Karpas-422 (cell line): ENCODE data around the gene RBM42. TPM values are rescaled to one million over a fixed set of nuclear protein-coding genes. Genes with fewer than 3 reads are reported as not detected.
"Not testable (repeated sequence)": the region's sequence is repeated elsewhere in the genome, so short reads cannot be mapped to it uniquely, and the experiment has no call there.

Experiments used
- DNase-seq: peaks from one replicate; pipeline ENCODE4 v3.0.0-alpha.2; 2015
- H2AFZ ChIP-seq: fragments of 200-600 bp; sonication (generic); 2 replicates; pipeline ENCODE4 v1.6.1; 2014; ENCODE audit warnings: antibody characterized with exemption, low read length, mixed read lengths
- H3K27ac ChIP-seq: fragments of 200-600 bp; sonication (generic); 2 replicates; pipeline ENCODE4 v1.5.1; 2014; ENCODE audit warnings: mild to moderate bottlenecking, low read length, moderate library complexity
- H3K27me3 ChIP-seq: fragments of 200-600 bp; sonication (generic); 2 replicates; pipeline ENCODE4 v1.6.1; 2014; ENCODE audit warnings: low read length, mixed read lengths
- H3K36me3 ChIP-seq: fragments of 200-600 bp; sonication (generic); 2 replicates; pipeline ENCODE4 v1.6.1; 2014; ENCODE audit warnings: low read length, mixed read lengths; ENCODE audit not compliant: insufficient read depth
- H3K4me1 ChIP-seq: fragments of 200-600 bp; sonication (generic); 2 replicates; pipeline ENCODE4 v1.6.1; 2014; ENCODE audit warnings: mild to moderate bottlenecking, low read length, mixed read lengths
- H3K4me2 ChIP-seq: fragments of 200-600 bp; sonication (generic); 2 replicates; pipeline ENCODE4 v1.6.1; 2014; ENCODE audit warnings: low read length, low read depth, mild to moderate bottlenecking; ENCODE audit not compliant: poor library complexity, severe bottlenecking
- H3K4me3 ChIP-seq: fragments of 200-600 bp; sonication (generic); 2 replicates; pipeline ENCODE4 v1.5.1; 2014; ENCODE audit warnings: mild to moderate bottlenecking, antibody characterized with exemption, low read length, mixed read lengths
- H3K79me2 ChIP-seq: fragments of 200-600 bp; sonication (generic); 2 replicates; pipeline ENCODE4 v1.6.1; 2014; ENCODE audit warnings: mild to moderate bottlenecking, low read length, mixed read lengths
- H3K9ac ChIP-seq: fragments of 200-600 bp; sonication (generic); 2 replicates; pipeline ENCODE4 v1.6.0; 2014; ENCODE audit warnings: low read length
- H3K9me2 ChIP-seq: fragments of 200-600 bp; sonication (generic), shearing (Covaris generic); replicated peaks from 2 replicates; pipeline ENCODE4 v1.6.0; 2014; ENCODE audit warnings: mild to moderate bottlenecking, low read length, moderate library complexity; ENCODE audit not compliant: insufficient read depth
- H3K9me3 ChIP-seq: fragments of 300-700, 200-600 bp; sonication (generic); 2 replicates; pipeline ENCODE4 v1.6.1; 2014; ENCODE audit warnings: low read length, mixed read lengths
- H4K20me1 ChIP-seq: fragments of 200-600 bp; sonication (generic); 2 replicates; pipeline ENCODE4 v1.6.1; 2014; ENCODE audit warnings: mild to moderate bottlenecking, antibody characterized with exemption, low read length, low read depth; ENCODE audit not compliant: insufficient read depth
- total RNA-seq: library from RNA; depleted of rRNA; stranded (reverse); fragments of >200 nt; shearing (Covaris generic); gene quantifications from 2 replicates; pipeline ENCODE4 v1.2.3, GENCODE V29; 2014; ENCODE audit warnings: low replicate concordance

Gene RBM42
- total RNA-seq, 1 experiment from 2014 or later = 36.9 TPM

DNA sequence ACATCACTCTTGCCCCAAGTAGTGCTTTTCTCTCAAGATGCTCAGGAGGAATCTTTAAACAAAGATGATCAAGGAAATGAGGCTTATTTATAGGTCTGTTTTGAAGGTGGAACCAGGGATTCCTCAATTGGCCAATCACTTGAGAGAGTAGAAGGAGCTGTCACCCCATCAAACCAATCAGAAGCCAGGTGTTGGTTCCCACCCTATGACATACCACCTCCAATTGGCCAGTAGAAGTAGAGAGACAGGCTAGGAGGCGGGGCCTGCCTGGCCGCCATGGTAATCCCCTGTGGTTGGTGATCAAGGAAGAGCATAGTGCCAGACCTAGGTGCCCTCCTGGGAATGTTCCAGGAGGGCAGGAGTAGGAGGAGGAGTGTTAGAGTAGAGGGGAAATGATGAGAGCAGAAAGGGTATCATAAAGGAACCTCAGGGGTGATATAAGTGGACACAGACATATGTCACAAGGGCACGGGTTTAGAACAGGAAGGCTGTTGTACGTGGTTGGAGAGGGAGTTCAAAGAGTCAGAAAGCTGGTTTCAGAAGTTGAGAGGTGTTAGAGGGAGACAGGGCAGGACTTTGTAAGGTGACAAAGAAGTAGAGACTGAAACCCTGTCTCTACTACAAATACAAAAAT lies 32.4 kb upstream of the RBM42 start:
- H3K9ac ChIP-seq = no peak overlapping the region
- H3K79me2 ChIP-seq = no peaks in the 10 kb centered on the region
- H3K9me3 ChIP-seq = no peaks in the 10 kb centered on the region
- no peaks in the 10 kb centered on the region for H3K4me1 ChIP-seq
- no peaks in the 10 kb centered on the region for H3K36me3 ChIP-seq
- H3K9me2 ChIP-seq = no peaks in the 10 kb centered on the region
- no peak overlapping the region for H3K4me2 ChIP-seq
- H3K27me3 ChIP-seq = no peaks in the 10 kb centered on the region
- no peaks in the 10 kb centered on the region for H4K20me1 ChIP-seq
- no peak overlapping the region for H3K4me3 ChIP-seq
- H3K27ac ChIP-seq = no peak overlapping the region
- DNase-seq = peak; percentile 79
- peak overlapping the region; percentile 45; the same call in 1 of the 2 replicates for H2AFZ ChIP-seq

DNA sequence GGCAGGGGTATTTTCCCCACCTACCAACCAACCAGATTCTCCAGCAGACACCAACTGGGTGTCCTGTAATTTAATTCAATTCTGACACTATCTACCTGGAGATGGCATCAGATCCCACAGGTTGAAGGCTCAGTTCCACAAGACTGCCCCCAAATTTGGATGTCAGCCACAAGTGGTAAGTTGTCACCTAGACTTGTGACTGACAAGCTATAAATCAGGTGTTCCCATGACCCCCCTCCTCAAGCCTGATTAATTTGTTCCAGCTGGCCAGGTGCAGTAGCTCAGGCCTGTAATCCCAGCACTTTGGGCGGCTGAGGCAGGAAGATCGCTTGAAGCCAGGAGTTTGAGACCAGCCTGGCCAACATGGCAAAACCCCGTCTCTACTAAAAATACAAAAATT lies 26.9 kb upstream of the RBM42 start:
- H3K79me2 ChIP-seq = no peaks in the 10 kb centered on the region
- no peak for DNase-seq
- H3K36me3 ChIP-seq = no peaks in the 10 kb centered on the region
- H4K20me1 ChIP-seq = no peaks in the 10 kb centered on the region
- no peaks in the 10 kb centered on the region for H3K27me3 ChIP-seq
- no peaks in the 10 kb centered on the region for H3K9me2 ChIP-seq
- no peak overlapping the region for H3K4me2 ChIP-seq
- H3K4me3 ChIP-seq = no peak overlapping the region
- H3K27ac ChIP-seq = no peak overlapping the region
- H3K9me3 ChIP-seq = 0 out of 2 replicates have a peak, but pooled peaks cover 4% of the 10 kb centered on the region
- no peak overlapping the region for H3K9ac ChIP-seq
- no peak overlapping the region for H2AFZ ChIP-seq
- H3K4me1 ChIP-seq = no peaks in the 10 kb centered on the region

GRCh38 chr19:35604436-35604835 lies 24.4 kb upstream of the RBM42 start:
- not testable (repeated sequence) for H4K20me1 ChIP-seq, H3K9me3 ChIP-seq, H3K9ac ChIP-seq, H3K36me3 ChIP-seq, H3K79me2 ChIP-seq, DNase-seq, H3K4me1 ChIP-seq, H3K27me3 ChIP-seq, H3K9me2 ChIP-seq, H3K4me2 ChIP-seq, H3K27ac ChIP-seq, H3K4me3 ChIP-seq, H2AFZ ChIP-seq

- not testable (repeated sequence) for H3K9me2 ChIP-seq, H3K36me3 ChIP-seq, H2AFZ ChIP-seq, H4K20me1 ChIP-seq, DNase-seq, H3K4me1 ChIP-seq, H3K9me3 ChIP-seq, H3K4me3 ChIP-seq, H3K27me3 ChIP-seq, H3K4me2 ChIP-seq, H3K79me2 ChIP-seq, H3K27ac ChIP-seq, H3K9ac ChIP-seq
Observed at GRCh38 chr19:35607170-35607569, 21.7 kb upstream of the RBM42 start.

DNA sequence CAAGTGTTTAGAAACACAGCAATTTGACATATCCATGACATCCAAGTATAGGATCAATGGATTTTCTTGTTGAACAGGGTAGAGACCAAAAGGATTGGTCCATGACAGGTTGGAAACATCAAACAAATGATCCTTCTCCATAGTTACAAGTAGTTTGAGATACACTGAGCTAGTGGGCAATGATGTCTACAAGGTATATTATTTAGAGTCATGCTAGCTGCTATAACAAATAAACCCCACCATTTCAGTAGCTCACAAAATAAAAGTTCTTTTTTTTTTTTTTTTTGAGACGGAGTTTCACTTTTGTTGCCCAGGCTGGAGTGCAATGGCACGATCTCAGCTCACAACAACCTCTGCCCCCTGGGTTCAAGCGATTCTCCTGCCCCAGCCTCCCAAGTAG lies 21.2 kb upstream of the RBM42 start:
- no peak overlapping the region for H3K4me2 ChIP-seq
- no peaks in the 10 kb centered on the region for H4K20me1 ChIP-seq
- H2AFZ ChIP-seq = no peak overlapping the region
- H3K4me3 ChIP-seq = no peak overlapping the region
- no peak overlapping the region for H3K9ac ChIP-seq
- H3K9me3 ChIP-seq = 0 out of 2 replicates have a peak, but pooled peaks cover 4% of the 10 kb centered on the region
- DNase-seq = no peak
- no peaks in the 10 kb centered on the region for H3K27me3 ChIP-seq
- H3K79me2 ChIP-seq = no peaks in the 10 kb centered on the region; the same call in 1 of the 2 replicates
- H3K36me3 ChIP-seq = no peaks in the 10 kb centered on the region
- no peaks in the 10 kb centered on the region for H3K9me2 ChIP-seq
- no peak overlapping the region for H3K27ac ChIP-seq
- peaks cover 7% of the 10 kb centered on the region for H3K4me1 ChIP-seq

GRCh38 chr19:35608251-35608650 lies 20.6 kb upstream of the RBM42 start:
- no peaks in the 10 kb centered on the region for H3K9me2 ChIP-seq

GRCh38 chr19:35609851-35610353 lies 18.9 kb upstream of the RBM42 start:
- Histone ChIP-seq H3K27me3 (no peaks in the 10 kb centered on the region), H3K4me2 (no peak overlapping the region), H3K9me3 (0 out of 2 replicates have a peak, but pooled peaks cover 4% of the 10 kb centered on the region), H3K9ac (no peak overlapping the region), H3K79me2 (peaks cover 14% of the 10 kb centered on the region), H4K20me1 (no peaks in the 10 kb centered on the region), H3K4me3 (no peak overlapping the region), H2AFZ (peak overlapping the region; percentile 34; the same call in 1 of the 2 replicates), H3K9me2 (no peaks in the 10 kb centered on the region), H3K4me1 (peaks cover 18% of the 10 kb centered on the region), H3K27ac (no peak overlapping the region), H3K36me3 (no peaks in the 10 kb centered on the region)
- no peak for DNase-seq

More at GRCh38 chr19:35608251-35608650, 20.6 kb upstream of the RBM42 start:
- Histone ChIP-seq H2AFZ (0 out of 2 replicates have a peak overlapping the region, but pooled peaks have one; percentile 25), H3K27me3 (no peaks in the 10 kb centered on the region), H3K4me3 (no peak overlapping the region), H3K79me2 (peaks cover 6% of the 10 kb centered on the region), H4K20me1 (no peaks in the 10 kb centered on the region), H3K9ac (no peak overlapping the region), H3K9me3 (0 out of 2 replicates have a peak, but pooled peaks cover 4% of the 10 kb centered on the region), H3K27ac (no peak overlapping the region), H3K4me2 (no peak overlapping the region), H3K36me3 (no peaks in the 10 kb centered on the region), H3K4me1 (peaks cover 11% of the 10 kb centered on the region)
- DNase-seq = peak; percentile 72

DNA sequence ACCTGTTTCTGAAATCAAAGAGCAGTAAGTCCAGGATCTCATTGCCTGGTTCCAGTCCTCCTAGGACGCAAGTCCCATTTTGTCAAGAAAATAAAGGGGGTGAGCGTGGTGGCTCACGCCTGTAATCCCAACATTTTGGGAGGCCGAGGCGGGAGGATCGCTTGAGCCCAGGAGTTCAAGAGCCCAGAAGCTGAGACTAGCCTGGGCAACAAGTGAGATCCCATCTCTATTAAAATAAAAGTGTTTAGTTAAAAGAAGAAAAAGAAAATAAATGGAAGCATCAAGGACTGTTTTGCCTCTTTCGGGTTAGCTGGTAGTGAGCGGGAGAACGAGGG lies 16.6 kb upstream of the RBM42 start:
- Histone ChIP-seq H2AFZ (peak overlapping the region; percentile 37; the same call in 1 of the 2 replicates), H4K20me1 (no peaks in the 10 kb centered on the region)

More for the DNA sequence above, 16.6 kb upstream of the RBM42 start:
- no peaks in the 10 kb centered on the region for H3K27me3 ChIP-seq
- peak overlapping the region; percentile 40 for H3K9ac ChIP-seq
- H3K9me2 ChIP-seq = no peaks in the 10 kb centered on the region
- no peak overlapping the region for H3K27ac ChIP-seq
- H3K4me2 ChIP-seq = peak overlapping the region; percentile 91
- no peak for DNase-seq
- peak overlapping the region; percentile 94; the same call in 1 of the 2 replicates for H3K4me3 ChIP-seq
- H3K4me1 ChIP-seq = peaks cover 18% of the 10 kb centered on the region
- H3K9me3 ChIP-seq = no peaks in the 10 kb centered on the region
- H3K79me2 ChIP-seq = peaks cover 14% of the 10 kb centered on the region
- no peaks in the 10 kb centered on the region; the same call in 1 of the 2 replicates for H3K36me3 ChIP-seq
